Measurements from ENCODE around the gene ATG7.

- TF ChIP-seq EZH2 (IDR thresholded peaks at IDR 0.05; ENCODE audit: low read length) (no peak), CTCF (optimal IDR thresholded peaks at IDR 0.05 in 1 of 3, IDR thresholded peaks at IDR 0.05 in 1 of 3, conservative IDR thresholded peaks at IDR 0.05 in 1 of 3; ENCODE audit: extremely low read depth in 1 of 3, insufficient read depth in 2 of 3, low read length in 3 of 3) (no peak)
These were observed 293.3 kb downstream of the ATG7 start for GRCh38 chr3:11565492-11565891.

Measured in keratinocyte (primary cell).